OCI-LY1 (cell line): ENCODE measurements around the gene TRIP13.

ENCODE experiments used
- H2AFZ ChIP-seq: fragments of 200-600 bp; sonication (generic), shearing (Covaris generic); 2 replicates; pipeline ENCODE4 v1.6.0; 2014; ENCODE audit warnings: antibody characterized with exemption, mild to moderate bottlenecking, low read length
- H3F3A ChIP-seq: fragments of 200-600 bp; sonication (generic), shearing (Covaris generic); 2 replicates; pipeline ENCODE4 v1.6.0; 2014; ENCODE audit warnings: mild to moderate bottlenecking, antibody characterized with exemption, low read length, moderate library complexity; ENCODE audit not compliant: insufficient read depth
- H3K27ac ChIP-seq: fragments of 200-600 bp; sonication (generic); 2 replicates; pipeline ENCODE4 v1.5.1; 2014; ENCODE audit warnings: low read length, mixed run types, mild to moderate bottlenecking, low read depth; ENCODE audit not compliant: poor library complexity, severe bottlenecking
- H3K27me3 ChIP-seq: fragments of 200-600 bp; sonication (generic); 2 replicates; pipeline ENCODE4 v1.6.0; 2014; ENCODE audit warnings: antibody characterized with exemption, mild to moderate bottlenecking, low read length, moderate library complexity; ENCODE audit not compliant: insufficient read depth
- H3K36me3 ChIP-seq: fragments of 200-600 bp; sonication (generic); 2 replicates; pipeline ENCODE4 v1.6.1; 2014; ENCODE audit warnings: mild to moderate bottlenecking, antibody characterized with exemption, low read length, moderate library complexity, mixed read lengths; ENCODE audit not compliant: insufficient read depth
- H3K4me1 ChIP-seq: fragments of 200-600 bp; sonication (generic); 2 replicates; pipeline ENCODE4 v1.5.1; 2014; ENCODE audit warnings: mild to moderate bottlenecking, low read length, moderate library complexity; ENCODE audit not compliant: insufficient read depth, severe bottlenecking
- H3K4me2 ChIP-seq: fragments of 200-600 bp; sonication (generic), shearing (Covaris generic); 2 replicates; pipeline ENCODE4 v1.6.1; 2014; ENCODE audit warnings: low read length
- H3K4me3 ChIP-seq: fragments of 200-600 bp; sonication (generic); 2 replicates; pipeline ENCODE4 v1.5.1; 2014; ENCODE audit warnings: low read length, low read depth, mild to moderate bottlenecking, mixed read lengths; ENCODE audit not compliant: poor library complexity, severe bottlenecking
- H3K79me2 ChIP-seq: fragments of 200-600 bp; shearing (Covaris generic); 2 replicates; pipeline ENCODE4 v1.6.1; 2016; ENCODE audit warnings: mixed run types, low read length, mixed read lengths; ENCODE audit not compliant: insufficient read depth
- H3K9ac ChIP-seq: fragments of 200-600 bp; sonication (generic), shearing (Covaris generic); 2 replicates; pipeline ENCODE4 v1.6.1; 2014; ENCODE audit warnings: mild to moderate bottlenecking, low read length, mixed read lengths
- H3K9me2 ChIP-seq: fragments of 200-600 bp; sonication (generic), shearing (Covaris generic); 2 replicates; pipeline ENCODE4 v1.6.1; 2014; ENCODE audit warnings: low read depth, mild to moderate bottlenecking, low read length, mixed read lengths
- H3K9me3 ChIP-seq: fragments of 200-600 bp; shearing (Covaris generic); 2 replicates; pipeline ENCODE4 v1.6.1; 2014; ENCODE audit warnings: low read length, mixed read lengths
- H4K20me1 ChIP-seq: fragments of 200-600 bp; sonication (generic), shearing (Covaris generic); 2 replicates; pipeline ENCODE4 v1.6.0; 2016; ENCODE audit warnings: mild to moderate bottlenecking, low read length; ENCODE audit not compliant: insufficient read depth
- EZH2 ChIP-seq: fragments of 200-600 bp; sonication (generic), shearing (Covaris generic); IDR thresholded peaks from 2 replicates; pipeline ENCODE4 v1.8.0; 2017; ENCODE audit warnings: borderline replicate concordance, mixed run types, mild to moderate bottlenecking, antibody characterized with exemption, low read length, moderate library complexity, mixed read lengths
- TF ChIP-seq, protein P1 (sequence below): fragments of 200-600 bp; sonication (generic), shearing (Covaris generic); IDR thresholded peaks from 2 replicates; pipeline ENCODE4 v1.5.1; 2017; ENCODE audit warnings: mild to moderate bottlenecking, antibody characterized with exemption, low read length, moderate library complexity, mixed read lengths

The TRIP13 gene

DNA sequence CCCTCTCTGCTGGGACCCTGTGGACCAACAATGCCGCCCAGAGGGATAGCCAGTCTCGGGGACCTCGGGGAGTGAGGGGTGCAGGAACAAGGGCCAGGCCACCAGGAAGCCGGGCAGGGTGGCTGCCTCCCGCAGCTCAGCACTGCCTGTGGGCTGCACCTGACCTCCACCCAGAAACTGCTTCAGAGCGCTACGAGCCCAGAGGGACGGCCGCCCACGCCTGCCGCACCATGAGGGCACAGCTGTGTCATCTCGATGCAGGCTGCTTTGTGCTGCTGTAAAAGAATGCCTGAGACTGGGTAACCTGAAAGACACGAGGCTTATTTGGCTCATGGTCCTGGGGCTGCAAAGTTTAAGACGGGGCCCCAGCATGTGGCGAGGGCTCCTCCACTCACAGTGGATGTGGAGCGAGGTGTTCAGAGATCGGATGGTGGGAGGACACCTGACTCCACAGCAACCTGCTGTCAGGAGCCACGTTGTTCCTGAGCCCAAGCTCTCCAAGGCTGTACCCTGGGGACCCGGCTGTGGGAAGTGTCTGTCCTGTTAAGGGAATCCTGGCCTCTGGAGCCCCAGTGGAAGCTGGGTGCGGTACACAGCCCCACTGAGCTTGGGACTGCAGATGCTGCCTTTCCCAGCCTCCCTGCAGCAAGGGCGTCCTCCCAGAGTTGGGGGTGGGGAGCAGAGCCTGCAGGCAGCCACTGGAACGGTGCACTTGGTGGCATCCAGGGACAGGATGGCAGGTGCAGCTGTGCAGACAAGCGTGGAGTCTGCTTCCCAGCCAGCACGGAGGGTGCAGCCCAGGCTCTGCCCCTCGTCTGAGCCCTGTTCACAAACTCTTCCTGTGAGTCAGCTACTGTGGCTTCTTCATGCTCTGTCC, 30.1 kb upstream of the TRIP13 start:
- no peak for TF ChIP-seq EZH2
- TF ChIP-seq, protein P1, sequence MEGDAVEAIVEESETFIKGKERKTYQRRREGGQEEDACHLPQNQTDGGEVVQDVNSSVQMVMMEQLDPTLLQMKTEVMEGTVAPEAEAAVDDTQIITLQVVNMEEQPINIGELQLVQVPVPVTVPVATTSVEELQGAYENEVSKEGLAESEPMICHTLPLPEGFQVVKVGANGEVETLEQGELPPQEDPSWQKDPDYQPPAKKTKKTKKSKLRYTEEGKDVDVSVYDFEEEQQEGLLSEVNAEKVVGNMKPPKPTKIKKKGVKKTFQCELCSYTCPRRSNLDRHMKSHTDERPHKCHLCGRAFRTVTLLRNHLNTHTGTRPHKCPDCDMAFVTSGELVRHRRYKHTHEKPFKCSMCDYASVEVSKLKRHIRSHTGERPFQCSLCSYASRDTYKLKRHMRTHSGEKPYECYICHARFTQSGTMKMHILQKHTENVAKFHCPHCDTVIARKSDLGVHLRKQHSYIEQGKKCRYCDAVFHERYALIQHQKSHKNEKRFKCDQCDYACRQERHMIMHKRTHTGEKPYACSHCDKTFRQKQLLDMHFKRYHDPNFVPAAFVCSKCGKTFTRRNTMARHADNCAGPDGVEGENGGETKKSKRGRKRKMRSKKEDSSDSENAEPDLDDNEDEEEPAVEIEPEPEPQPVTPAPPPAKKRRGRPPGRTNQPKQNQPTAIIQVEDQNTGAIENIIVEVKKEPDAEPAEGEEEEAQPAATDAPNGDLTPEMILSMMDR = no peak
- Histone ChIP-seq H3K4me3 (no peak overlapping the region), H3K27me3 (no peaks in the 10 kb centered on the region), H3K4me2 (no peak overlapping the region), H3K9me2 (no peaks in the 10 kb centered on the region), H3K27ac (no peak overlapping the region), H3K9ac (no peak overlapping the region), H3K36me3 (peaks cover 49% of the 10 kb centered on the region), H3K9me3 (no peaks in the 10 kb centered on the region), H3K79me2 (no peaks in the 10 kb centered on the region), H4K20me1 (no peaks in the 10 kb centered on the region), H3F3A (no peaks in the 10 kb centered on the region), H3K4me1 (no peaks in the 10 kb centered on the region), H2AFZ (no peak overlapping the region)

DNA sequence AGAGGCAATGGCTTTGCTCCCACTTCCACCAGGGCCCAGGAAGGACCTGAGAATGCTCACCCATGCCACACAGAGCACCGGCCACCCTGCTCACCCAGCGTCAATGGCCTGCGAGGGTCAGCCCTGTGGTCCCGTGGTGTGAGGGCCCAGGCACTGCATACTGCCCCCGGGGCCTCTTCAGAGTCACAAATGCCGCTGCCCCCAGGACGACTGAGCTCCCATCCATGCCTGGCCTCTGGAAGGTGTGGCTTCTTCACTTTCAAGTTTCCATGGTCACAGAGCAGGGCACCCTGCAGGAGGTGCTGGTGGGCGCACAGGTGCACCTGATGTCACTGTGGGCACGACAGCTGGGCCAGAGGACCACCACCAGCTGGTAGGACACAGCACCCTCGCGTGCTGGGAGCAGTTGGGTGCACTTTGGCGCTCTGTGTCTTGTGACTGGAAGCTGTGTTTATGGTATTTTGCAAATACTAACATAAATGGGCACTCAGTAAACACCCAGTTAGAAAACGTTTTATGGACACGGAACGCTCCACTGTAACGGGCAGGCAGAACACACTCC, 29.4 kb upstream of the TRIP13 start:
- Histone ChIP-seq H3F3A (no peaks in the 10 kb centered on the region), H3K4me2 (no peak overlapping the region), H3K79me2 (no peaks in the 10 kb centered on the region), H2AFZ (no peak overlapping the region), H3K9me3 (no peaks in the 10 kb centered on the region), H3K4me1 (no peaks in the 10 kb centered on the region), H3K36me3 (peaks cover 56% of the 10 kb centered on the region), H3K9ac (no peak overlapping the region), H3K4me3 (no peak overlapping the region), H3K9me2 (no peaks in the 10 kb centered on the region), H4K20me1 (no peaks in the 10 kb centered on the region), H3K27me3 (no peaks in the 10 kb centered on the region), H3K27ac (no peak overlapping the region)
- TF ChIP-seq, protein P1 = no peak
- TF ChIP-seq EZH2 = no peak

DNA sequence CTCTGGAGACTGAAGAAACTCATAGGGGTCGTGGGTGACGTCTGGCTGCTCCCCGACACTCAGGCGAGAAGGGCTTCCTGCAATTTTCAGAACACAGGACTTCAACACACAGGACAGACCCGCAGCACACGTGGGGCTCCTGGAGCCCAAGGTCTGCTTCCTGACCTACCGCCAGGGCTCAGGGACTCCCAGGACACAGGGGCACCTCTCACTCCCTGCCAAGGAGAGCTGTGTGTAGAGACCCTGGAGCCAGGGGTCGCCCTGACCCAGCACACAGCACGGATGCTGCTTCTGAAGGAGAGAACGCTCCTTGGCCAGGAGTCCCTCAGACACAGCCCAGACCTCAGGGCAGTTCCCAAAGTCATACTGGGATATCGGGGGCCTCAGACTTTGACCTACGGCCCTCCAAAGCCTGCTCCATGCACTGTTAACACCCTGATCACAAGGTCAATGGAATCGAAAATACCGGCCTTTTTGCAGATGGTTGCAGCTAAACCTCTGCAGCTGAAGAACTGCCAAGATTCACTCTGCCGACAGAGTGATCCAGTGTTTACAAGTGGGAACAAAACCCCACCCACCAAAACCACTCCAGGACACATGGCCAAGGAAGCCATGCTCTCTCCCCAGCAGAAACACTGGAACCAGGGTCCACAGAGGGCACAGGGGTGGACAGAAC, 28.1 kb upstream of the TRIP13 start:
- H3K9me2 ChIP-seq = no peaks in the 10 kb centered on the region
- H3F3A ChIP-seq = no peaks in the 10 kb centered on the region
- peaks cover 69% of the 10 kb centered on the region for H3K36me3 ChIP-seq
- no peaks in the 10 kb centered on the region for H3K4me1 ChIP-seq
- TF ChIP-seq EZH2 = no peak
- TF ChIP-seq, protein P1 = no peak
- H3K79me2 ChIP-seq = no peaks in the 10 kb centered on the region
- no peaks in the 10 kb centered on the region for H3K9me3 ChIP-seq
- H3K4me2 ChIP-seq = no peak overlapping the region
- no peak overlapping the region for H2AFZ ChIP-seq
- no peaks in the 10 kb centered on the region for H3K27me3 ChIP-seq
- no peak overlapping the region for H3K27ac ChIP-seq
- H4K20me1 ChIP-seq = no peaks in the 10 kb centered on the region
- no peak overlapping the region for H3K4me3 ChIP-seq
- no peak overlapping the region for H3K9ac ChIP-seq
